Heart right ventricle (tissue), 16 donors: ENCODE results near the gene EIF3D. TPM values are rescaled to one million over a fixed set of nuclear protein-coding genes. Genes with fewer than 3 reads are reported as not detected.

ENCODE experiments used
- ATAC-seq, 8 donors: fragments of 200-7000 bp; cut with Tn5 transposase; one replicate each; pipeline ENCODE4 v1.9.1; 2020; ENCODE audit warnings: mild to moderate bottlenecking in 8 of 8, moderate library complexity in 8 of 8, moderate number of reproducible peaks in 1 of 8
- DNase-seq, 2 donors: peaks; one replicate each; pipeline ENCODE4 v3.0.0-alpha.2; 2020
- H3K27ac ChIP-seq, 10 donors: fragments of 200-600 bp; sonication (generic) in 2 of 10; one replicate each; pipeline versions ENCODE4 v1.5.0 to v1.8.0; 2020 to 2022; ENCODE audit warnings: mild to moderate bottlenecking in 3 of 10
- H3K27me3 ChIP-seq, 7 donors: fragments of 200-600 bp; one replicate each; pipeline ENCODE4 v1.8.0; 2021 to 2022; ENCODE audit warnings: mild to moderate bottlenecking in 2 of 7
- H3K36me3 ChIP-seq, 9 donors: fragments of 200-600 bp; sonication (generic) in 1 of 9; one replicate each; pipeline versions ENCODE4 v1.5.0 to v1.8.0; 2020 to 2022; ENCODE audit warnings: mild to moderate bottlenecking in 2 of 9
- H3K4me1 ChIP-seq, 9 donors: fragments of 200-600 bp; sonication (generic) in 1 of 9; one replicate each; pipeline versions ENCODE4 v1.5.0 to v1.8.0; 2020 to 2022; ENCODE audit warnings: mild to moderate bottlenecking in 4 of 9
- H3K4me3 ChIP-seq, 10 donors: fragments of 200-600 bp; sonication (generic) in 2 of 10; one replicate each; pipeline versions ENCODE4 v1.5.0 to v1.8.0; 2020 to 2022; ENCODE audit warnings: mild to moderate bottlenecking in 7 of 10, moderate library complexity in 2 of 10
- H3K9me3 ChIP-seq, 11 donors: fragments of 200-600 bp in 10 of 11; sonication (generic) in 2 of 11; one replicate each; pipeline versions ENCODE4 v1.5.0 to v1.8.0; 2013 to 2022; ENCODE audit warnings: mild to moderate bottlenecking in 2 of 11, control low read depth in 1 of 11, moderate library complexity in 1 of 11
- CTCF ChIP-seq, 9 donors: fragments of 200-600 bp; sonication (generic) in 2 of 9; IDR thresholded peaks; one replicate each; pipeline versions ENCODE4 v1.5.0 to v1.8.0; 2021 to 2022; ENCODE audit warnings: antibody characterized with exemption in 9 of 9, mild to moderate bottlenecking in 5 of 9, moderate library complexity in 1 of 9
- WGBS, 2 donors: extraction: QIAGEN DNeasy Blood & Tissue Kit; methylation state at CpG; one replicate each; pipeline ENCODE4 v1.1.7; 2013; ENCODE audit warnings: inconsistent platforms in 1 of 2; 5-methylcytosine and 5-hydroxymethylcytosine counted together
- intact Hi-C, 10 donors: fragments of 100-400 bp; cut with DNase I; formaldehyde crosslinking; loops; one replicate each; pipeline versions ENCODE4 v1.11.1 to v1.14.2; 2022
- polyA plus RNA-seq, 2 donors: library from polyadenylated mRNA; stranded (reverse); fragments of 200-250 nt; gene quantifications; one replicate each; pipeline ENCODE4 v1.2.3, GENCODE V29; 2013
- total RNA-seq, 10 donors: library from RNA; stranded (reverse); fragmentation: NEBNext Ultra II Directional in 3 of 10; extraction: Animal tissue kit (Norgen Biotek cat#: 25700) in 3 of 10; gene quantifications; one replicate each; pipeline versions ENCODE4 v1.2.1 to v1.2.4, GENCODE V29; 2021 to 2023
- donor health status: Arrhythmogenic right ventricular cardiomyopathy.
- donor health status: ischemic (EF 13 %, LVEDD 7.1; RV severe dilation, severe dysfunction).
- donor health status: healthy with polysubstance abuse.
- donor health status: DM: no; HTN: yes; CAD: no.
- donor health status: DM: no; HTN: no; CAD: no.
- donor health status: ischemic (EF 25% LVEDD 6.9; RV normal size, moderate dysfunction).
- donor health status: ischemic (EF 25% LVEDD 5.7; RV mildly dilated, moderate dysfunction).
- donor health status: healthy.
- donor health status: DM: yes; HTN: yes; CAD: no.
- donor health status: Ischemic cardiomyopathy.
- donor health status: ischemic (EF 35%, LVEDD 5.7; RV mildly dilated, moderate dysfunction).
- donor health status: nonischemic (EF 11% LVEDD 7.7; RV severe dilation, severe dysfunction).
- donor health status: DM: yes; HTN: yes; CAD: no.
- donor health status: PGD.
- donor health status: ischemic (EF 29% LVEDD 5.4; RV normal size, mild dysfunction).
- donor health status: nonischemic (EF 23%, LVEDD 6.1; RV moderate dilation, normal function).

Gene EIF3D
- total and polyA plus RNA-seq, 12 donors = 61.4 to 180 (median 79.9) TPM

GRCh38 chr22:36546092-36546804 is 17.3 kb upstream of the EIF3D start:
- WGBS, 2 donors = 24 to 25% methylated on average over 23 of the region's 23 CpGs
- H3K4me3 ChIP-seq = no peak overlapping the region
- no peaks in the 10 kb centered on the region for H3K9me3 ChIP-seq
- no peak overlapping the region for H3K27ac ChIP-seq
- peaks cover 5 to 49% (median 29%) of the 10 kb centered on the region in 7 donors for H3K27me3 ChIP-seq
- ATAC-seq (peak in 7 of 8 donors; percentile 57 to 71 (median 64)), DNase-seq (peak in 1 of 2 donors; percentile 25)
- H3K36me3 ChIP-seq = no peaks in the 10 kb centered on the region
- intact Hi-C loops = loop anchor here in 8 of 10 donors (1.0 to 10.0 kb wide), 7 partner anchors 219 to 439 kb away; partner anchors contain the start of gene IFT27 (in 5 of the 8)
- H3K4me1 ChIP-seq = peaks cover 0 to 5% (median 0%) of the 10 kb centered on the region in 9 donors
- TF ChIP-seq CTCF (IDR thresholded peaks at IDR 0.05) = peak in 8 of 9 donors; percentile 33 to 72 (median 62)

GRCh38 chr22:36544107-36544620 is 15.2 kb upstream of the EIF3D start:
- no peak overlapping the region for H3K4me3 ChIP-seq
- intact Hi-C loops = loop anchor here in 7 of 10 donors (10.0 kb wide), 3 partner anchors 221 to 441 kb away; partner anchors contain the start of gene IFT27 (in 5 of the 7)

GRCh38 chr22:36541831-36542411 is 13.0 kb upstream of the EIF3D start:
- H3K4me3 ChIP-seq = no peak overlapping the region
- WGBS, 2 donors = 43 to 45% methylated on average over 9 of the region's 9 CpGs
- intact Hi-C loops = loop anchor here in 7 of 10 donors (10.0 kb wide), 3 partner anchors 223 to 443 kb away; partner anchors contain the start of gene IFT27 (in 5 of the 7)

More at GRCh38 chr22:36544107-36544620, 15.2 kb upstream of the EIF3D start:
- no peak overlapping the region for H3K27ac ChIP-seq
- no peaks in the 10 kb centered on the region for H3K9me3 ChIP-seq
- no peak for TF ChIP-seq CTCF (IDR thresholded peaks at IDR 0.05)
- no peaks in the 10 kb centered on the region for H3K36me3 ChIP-seq
- ATAC-seq (no peak), DNase-seq (no peak)
- H3K4me1 ChIP-seq = peaks cover 0 to 5% (median 0%) of the 10 kb centered on the region in 9 donors
- 84 to 87% methylated on average over 11 of the region's 11 CpGs for WGBS, 2 donors
- peaks cover 0 to 41% (median 14%) of the 10 kb centered on the region in 7 donors for H3K27me3 ChIP-seq

More at GRCh38 chr22:36541831-36542411, 13.0 kb upstream of the EIF3D start:
- H3K4me1 ChIP-seq = peaks cover 0 to 5% (median 0%) of the 10 kb centered on the region in 9 donors
- H3K27ac ChIP-seq = no peak overlapping the region
- peaks cover 0 to 29% (median 8%) of the 10 kb centered on the region in 7 donors for H3K27me3 ChIP-seq
- ATAC-seq = no peak
- no peak for TF ChIP-seq CTCF (IDR thresholded peaks at IDR 0.05)
- no peaks in the 10 kb centered on the region for H3K9me3 ChIP-seq
- no peak for DNase-seq
- no peaks in the 10 kb centered on the region for H3K36me3 ChIP-seq
